ENCODE measurements around the gene KCNJ6.
"Not testable (repeated sequence)": the region's sequence is repeated elsewhere in the genome, so short reads cannot be mapped to it uniquely, and the experiment has no call there.

Gene KCNJ6

GRCh38 chr21:37592496-37592895, 323.8 kb downstream of the KCNJ6 start:
- no peak for DNase-seq

DNA sequence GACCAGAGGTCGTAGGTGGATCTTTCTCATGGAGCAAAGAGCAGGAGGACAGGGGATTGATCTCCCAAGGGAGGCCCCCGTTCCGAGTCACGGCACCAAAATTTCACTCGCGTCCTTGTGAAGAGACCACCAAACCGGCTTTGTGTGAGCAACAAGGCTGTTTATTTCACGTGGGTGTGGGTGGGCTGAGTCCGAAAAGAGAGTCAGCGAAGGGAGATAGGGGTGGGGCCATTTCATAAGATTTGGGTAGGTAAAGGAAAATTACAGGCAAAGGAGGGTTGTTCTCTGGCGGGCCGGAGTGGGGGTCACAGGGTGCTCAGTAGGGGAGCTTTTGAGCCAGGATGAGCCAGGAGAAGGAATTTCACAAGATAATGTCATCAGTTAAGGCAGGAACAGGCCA, 324.3 kb downstream of the KCNJ6 start:
- DNase-seq: not testable (repeated sequence)

DNA sequence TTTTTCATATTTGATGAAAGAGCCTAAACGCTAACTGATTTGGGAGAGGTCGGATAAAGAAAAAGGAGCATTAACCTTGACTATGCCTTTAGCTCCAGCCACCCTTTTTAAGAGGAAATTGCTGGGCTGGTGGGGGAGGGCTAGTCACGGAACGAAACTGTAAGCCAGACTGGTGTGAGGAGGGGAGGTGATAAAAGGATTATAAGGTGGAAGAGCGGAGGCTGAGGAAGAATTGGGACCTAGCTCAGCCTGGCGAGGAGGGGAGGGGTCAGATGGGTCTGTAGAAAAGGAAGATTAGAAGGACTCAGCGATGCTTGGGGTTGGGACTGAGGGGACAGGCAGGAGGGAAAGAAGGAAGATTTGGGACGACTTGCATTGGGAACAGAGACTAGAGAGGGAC, 325.4 kb downstream of the KCNJ6 start:
- DNase-seq: not testable (repeated sequence)

- DNase-seq: not testable (repeated sequence)
Measured at GRCh38 chr21:37588644-37589043, 327.6 kb downstream of the KCNJ6 start.

GRCh38 chr21:37587635-37588177, 328.6 kb downstream of the KCNJ6 start:
- no peak for DNase-seq

DNA sequence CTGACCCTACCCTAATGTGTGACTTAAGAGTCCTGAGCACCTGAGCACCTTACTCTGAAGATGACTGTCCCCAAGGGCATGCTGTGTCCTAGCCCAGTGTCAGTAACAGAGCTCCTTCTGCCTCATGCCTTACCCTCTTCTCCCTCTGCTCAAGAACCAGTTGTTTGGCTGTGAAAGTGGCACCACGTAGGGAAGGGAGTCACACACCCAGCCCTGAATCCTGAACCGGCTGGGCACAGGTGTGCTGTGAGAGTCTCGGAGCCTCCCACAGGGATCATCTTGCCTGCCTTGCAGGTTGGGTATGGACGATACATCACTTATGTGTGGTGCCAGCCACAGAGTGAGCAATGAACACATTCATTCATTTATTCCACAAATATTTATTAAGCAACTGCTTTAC, 329.1 kb downstream of the KCNJ6 start:
- no peak for DNase-seq

DNA sequence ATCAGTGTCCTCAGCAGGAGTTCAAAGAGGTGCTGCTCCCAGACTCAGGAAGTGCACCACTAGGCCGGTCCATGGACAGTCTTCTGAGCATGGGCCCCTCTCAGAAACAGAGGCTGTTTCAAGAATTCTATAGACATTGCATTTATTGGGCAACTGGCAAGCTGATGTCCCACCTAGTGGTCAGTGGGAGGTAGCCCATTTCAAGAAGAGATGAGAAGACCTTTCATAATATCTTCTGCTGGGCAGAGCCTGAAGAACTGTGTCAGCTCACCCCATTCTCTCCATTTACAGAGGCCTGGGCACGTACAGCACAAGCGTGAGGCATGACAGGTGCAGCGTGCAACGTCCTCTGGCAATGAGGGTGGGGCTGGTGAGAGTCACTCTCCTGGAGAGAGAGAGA, 333.7 kb downstream of the KCNJ6 start:
- no peak for DNase-seq

- DNase-seq: no peak
Measured at GRCh38 chr21:37580666-37581065, 335.6 kb downstream of the KCNJ6 start.

DNA sequence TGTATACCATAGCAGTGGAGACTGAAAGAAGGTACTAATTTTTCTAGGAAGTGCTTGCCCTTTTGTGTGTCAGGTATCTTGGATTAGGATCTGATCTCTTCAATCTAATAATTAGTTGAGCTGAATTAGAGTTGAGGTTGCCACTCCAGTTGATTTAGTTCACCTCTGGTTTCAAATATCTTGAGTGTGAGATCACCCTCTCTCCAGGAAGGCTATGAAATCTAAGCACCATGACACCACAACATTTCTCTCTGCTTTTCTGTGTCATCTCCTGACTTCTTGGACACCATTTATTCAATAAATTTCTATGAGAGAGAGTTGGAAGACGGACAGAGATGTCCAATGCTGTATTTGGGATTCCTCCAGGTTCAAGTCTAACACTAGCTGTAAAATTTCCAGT, 336.9 kb downstream of the KCNJ6 start:
- DNase-seq: no peak

GRCh38 chr21:37578471-37579126, 337.7 kb downstream of the KCNJ6 start:
- no peak for DNase-seq

DNA sequence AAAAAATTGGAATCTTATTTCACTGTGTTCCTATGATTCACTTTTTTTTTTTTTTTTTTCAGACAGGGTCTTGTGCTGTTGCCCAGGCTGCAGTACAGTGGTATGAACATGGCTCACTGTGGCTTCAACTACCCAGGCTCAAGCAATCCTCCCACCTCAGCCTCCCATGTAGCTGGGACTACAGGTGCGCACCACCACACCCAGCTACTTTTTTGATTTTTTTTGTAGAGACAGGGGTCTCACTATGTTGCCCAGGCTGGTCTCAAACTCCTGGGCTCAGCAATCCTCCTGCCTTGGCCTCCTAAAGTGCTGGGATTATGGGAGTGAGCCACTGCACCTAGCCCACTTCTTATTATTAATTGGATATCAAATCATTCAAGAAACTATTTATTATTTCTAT, 339.3 kb downstream of the KCNJ6 start:
- not testable (repeated sequence) for DNase-seq

DNA sequence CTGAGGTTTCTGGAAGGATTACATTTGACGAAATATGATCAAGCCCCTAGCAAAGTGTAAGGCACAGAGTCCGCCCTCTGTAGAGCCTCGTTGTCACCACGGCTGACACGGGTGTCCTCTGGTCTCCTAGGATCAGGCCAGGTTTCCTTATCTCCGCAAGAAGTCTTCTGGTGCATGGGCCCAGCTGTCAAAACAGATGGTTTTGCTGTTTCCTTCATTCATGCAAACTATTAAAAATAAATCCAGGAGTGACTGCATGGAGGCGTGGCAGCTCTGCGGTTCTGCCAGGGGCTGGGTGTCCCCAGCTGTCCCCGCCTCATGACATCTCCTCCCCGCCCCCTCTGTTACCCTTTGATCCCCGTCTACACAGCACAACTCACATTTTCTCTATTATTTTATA, 340.7 kb downstream of the KCNJ6 start:
- no peak for DNase-seq

- DNase-seq: no peak
Measured at GRCh38 chr21:37574751-37575150, 341.5 kb downstream of the KCNJ6 start.

DNA sequence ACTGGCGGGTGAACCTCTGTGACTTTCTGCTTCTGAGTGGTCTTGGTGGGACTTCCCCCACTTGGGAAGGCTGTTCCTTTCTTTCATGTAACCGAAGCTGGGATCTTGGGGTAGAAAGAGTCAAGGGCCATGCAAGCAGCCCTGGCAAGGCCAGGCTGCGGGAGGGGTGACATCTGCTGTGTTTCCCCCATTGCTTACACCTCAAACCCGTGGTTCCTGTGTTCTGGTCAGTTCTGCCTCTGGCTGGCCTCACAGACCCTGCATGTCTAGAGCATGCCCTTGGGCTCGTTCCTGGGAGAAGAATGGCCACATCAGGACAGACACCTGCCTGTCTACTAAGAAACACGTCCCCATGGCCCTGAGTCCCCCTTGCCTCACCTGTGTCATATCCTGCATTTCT, 341.9 kb downstream of the KCNJ6 start:
- DNase-seq: no peak

DNA sequence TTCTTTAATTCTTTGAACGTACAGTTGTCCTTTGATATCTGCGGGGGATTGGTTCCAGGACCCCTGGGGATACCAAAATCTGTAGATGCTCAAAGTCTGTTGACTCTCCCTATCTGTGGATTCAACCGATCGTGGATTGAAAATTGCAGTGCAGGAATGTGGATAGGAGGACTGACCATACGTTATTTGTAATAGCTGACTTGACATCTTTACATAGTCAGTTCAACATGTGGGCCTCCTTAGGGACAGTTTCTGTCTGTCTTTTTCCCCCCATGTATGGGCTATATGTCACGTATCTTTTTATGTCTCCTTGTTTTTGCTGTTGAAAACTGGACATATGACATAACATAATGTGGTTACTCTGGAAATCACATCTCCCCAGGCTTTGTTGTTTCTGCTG, 344.8 kb downstream of the KCNJ6 start:
- DNase-seq: no peak

DNA sequence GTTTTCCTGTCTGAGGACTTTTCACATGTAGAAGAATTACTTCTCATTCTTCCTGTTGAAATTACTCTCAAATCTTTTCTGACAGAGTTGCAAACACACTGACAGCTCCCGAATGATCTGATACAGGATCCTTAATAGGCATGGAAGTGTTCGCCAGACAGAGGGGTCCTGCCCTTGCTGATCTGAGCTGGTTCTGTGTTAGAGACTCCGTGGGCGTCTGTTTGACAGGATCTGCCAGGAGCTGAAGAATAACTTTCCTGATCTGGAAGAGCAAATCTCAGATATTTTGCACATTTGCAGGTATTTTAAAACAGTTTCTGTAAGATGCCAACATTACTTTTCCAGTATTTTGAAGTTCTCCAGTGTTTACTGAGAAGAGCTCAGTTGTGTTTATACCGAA, 347.3 kb downstream of the KCNJ6 start:
- DNase-seq: no peak

DNA sequence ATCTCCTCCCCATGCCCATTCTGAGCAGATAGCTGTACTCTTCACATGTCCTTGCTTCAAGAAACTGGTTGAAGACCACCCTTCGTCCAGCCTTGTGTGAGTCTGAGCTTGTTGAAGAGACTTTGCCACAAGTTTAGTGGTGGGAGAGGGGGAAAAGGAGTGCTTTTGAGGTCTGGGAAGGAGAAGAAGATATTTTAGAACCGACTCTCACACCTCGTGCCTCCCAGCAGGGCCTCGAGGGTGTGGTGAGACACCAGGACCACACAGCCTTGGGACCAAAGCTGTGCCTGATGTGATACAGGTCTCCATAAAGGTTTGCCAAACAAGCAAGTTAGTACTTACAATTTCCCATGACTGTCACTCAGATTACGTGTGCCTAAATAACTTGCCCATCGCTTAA, 347.8 kb downstream of the KCNJ6 start:
- no peak for DNase-seq

DNA sequence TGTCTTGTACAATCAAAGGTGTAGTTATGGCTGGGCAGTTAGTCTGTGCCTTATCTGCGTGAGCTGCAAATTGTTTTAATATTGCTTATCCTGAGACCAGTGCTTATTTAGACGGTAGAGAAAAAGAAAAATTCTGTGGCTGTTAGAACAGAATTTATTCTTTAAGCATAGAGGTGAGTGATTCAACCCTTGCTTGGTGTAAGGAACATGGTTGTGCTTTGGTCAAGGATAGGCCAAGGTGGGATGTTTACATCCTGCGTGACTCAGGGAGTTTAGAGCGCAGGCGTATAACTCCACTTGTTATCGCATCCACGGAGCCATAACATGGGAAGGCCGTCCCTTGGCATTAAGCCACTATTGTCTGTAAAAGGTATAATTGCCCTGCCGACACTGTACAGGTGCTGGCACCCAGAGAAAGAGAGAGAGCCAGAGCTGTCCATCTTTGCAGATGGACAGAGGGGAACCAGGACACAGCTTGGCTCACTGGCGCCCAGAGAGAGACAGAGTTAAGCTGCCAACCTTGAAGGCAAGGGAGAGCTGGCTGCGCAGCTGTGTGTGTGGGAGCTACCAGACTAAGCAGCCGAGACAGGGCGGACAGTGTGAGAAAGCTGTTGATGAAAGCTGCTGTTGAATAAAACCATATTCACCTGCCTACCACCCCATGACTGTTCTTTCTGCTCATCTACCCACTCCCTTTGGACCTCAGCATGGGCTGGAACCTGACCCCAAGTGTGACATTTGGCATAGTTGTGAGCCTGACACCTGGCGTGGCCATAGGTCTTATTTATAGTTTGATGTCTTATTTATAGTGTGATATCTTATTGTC, 349.3 kb downstream of the KCNJ6 start:
- no peak for DNase-seq

GRCh38 chr21:37565530-37566223, 350.6 kb downstream of the KCNJ6 start:
- no peak for DNase-seq

DNA sequence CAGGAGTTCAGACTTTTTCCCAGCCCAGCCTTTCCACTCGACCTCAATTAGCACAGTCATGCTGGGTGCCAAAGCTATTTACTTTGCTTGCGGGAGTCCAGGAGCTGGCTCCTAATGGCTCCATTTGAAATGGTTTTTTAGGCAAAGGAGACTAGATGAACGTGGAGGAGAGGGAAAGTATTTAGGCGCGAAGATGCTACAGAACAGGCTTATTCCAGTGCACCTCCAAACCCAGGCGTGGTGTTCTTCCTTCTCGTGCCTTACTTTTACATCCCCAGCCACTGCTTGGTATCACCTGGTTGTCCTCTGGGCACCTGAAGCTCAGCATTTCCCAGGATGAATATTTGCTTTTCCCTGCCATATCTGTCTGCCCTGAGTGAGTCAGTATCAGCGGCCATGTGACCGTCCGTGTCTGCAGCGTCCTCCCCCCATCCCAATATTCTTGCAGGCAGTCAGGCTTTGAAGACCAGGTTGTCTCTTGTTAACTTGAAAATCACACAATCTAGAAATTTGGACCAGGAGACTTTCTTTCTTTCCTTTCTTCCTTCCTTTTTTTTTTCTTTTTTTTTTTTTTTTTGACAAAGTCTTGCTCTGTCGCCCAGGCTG, 351.2 kb downstream of the KCNJ6 start:
- no peak for DNase-seq

GRCh38 chr21:37564341-37564923, 351.8 kb downstream of the KCNJ6 start:
- DNase-seq: peak; percentile 91

GRCh38 chr21:37563641-37564340, 352.5 kb downstream of the KCNJ6 start:
- peak; percentile 92 for DNase-seq

Measured in activated CD8-positive, alpha-beta memory T cell treated with anti-CD3 and anti-CD28 coated beads, Interleukin-2, amount 50 U/mL, for 4 hours (primary cell).